Progenitor cell of endocrine pancreas (in vitro differentiated cells): ENCODE results near the gene STEAP2. TPM values are rescaled to one million over a fixed set of nuclear protein-coding genes. Genes with fewer than 3 reads are reported as not detected.

Experiments
- DNase-seq: peaks from one replicate; pipeline ENCODE4 v3.0.0; 2021; ENCODE audit warnings: low spot score; ENCODE audit not compliant: unreplicated experiment
- H3K27ac Mint-ChIP-seq: 2 replicates; pipeline ENCODE4 v1.8.0; 2021; ENCODE audit warnings: mild to moderate bottlenecking, moderate library complexity, mixed read lengths
- H3K27me3 Mint-ChIP-seq: 2 replicates; pipeline ENCODE4 v1.8.0; 2021; ENCODE audit warnings: mixed read lengths
- H3K36me3 Mint-ChIP-seq: 2 replicates; pipeline ENCODE4 v1.8.0; 2022; ENCODE audit warnings: mixed read lengths; ENCODE audit not compliant: insufficient read depth
- H3K4me1 Mint-ChIP-seq: 2 replicates; pipeline ENCODE4 v1.8.0; 2021; ENCODE audit warnings: low read depth, mixed read lengths
- H3K4me3 Mint-ChIP-seq: 2 replicates; pipeline ENCODE4 v1.8.0; 2021; ENCODE audit warnings: low read depth, mild to moderate bottlenecking, moderate library complexity, mixed read lengths
- H3K9me3 Mint-ChIP-seq: 2 replicates; pipeline ENCODE4 v1.8.0; 2021; ENCODE audit warnings: low read depth, mixed read lengths
- total RNA-seq: library from RNA; stranded (reverse); gene quantifications from 2 replicates; pipeline ENCODE4 v1.2.1, GENCODE V29; 2021
- TF ChIP-seq, protein P1 (sequence below): fragments of 200-600 bp; sonication (generic); IDR thresholded peaks from one replicate; pipeline ENCODE4 v1.5.0; 2021; ENCODE audit warnings: antibody characterized with exemption, mild to moderate bottlenecking; ENCODE audit not compliant: unreplicated experiment

Gene STEAP2
- total RNA-seq, 1 donor from 2014 or later, result 5.3 TPM

DNA sequence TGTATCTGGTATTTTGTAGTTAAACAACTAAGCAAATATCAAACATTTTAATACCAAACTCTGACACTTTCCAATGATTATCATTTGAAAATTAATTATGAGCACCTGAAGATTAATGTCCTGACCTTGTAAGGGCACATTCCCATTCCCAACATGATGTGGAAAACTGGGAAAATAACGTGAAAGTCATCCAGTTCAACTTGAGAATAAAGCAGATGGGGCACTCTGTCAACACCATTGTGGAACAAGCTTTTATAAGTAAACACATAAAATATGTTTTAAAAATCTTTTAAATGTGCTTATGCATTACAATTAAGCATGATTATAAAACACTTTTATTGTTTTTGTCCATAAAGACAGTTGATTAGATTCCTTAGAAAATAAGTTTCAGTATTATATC is 14.1 kb downstream of the STEAP2 start:
- no peak overlapping the region for H3K4me3 Mint-ChIP-seq
- no peak for DNase-seq
- H3K27ac Mint-ChIP-seq, result no peak overlapping the region
- TF ChIP-seq, protein P1, sequence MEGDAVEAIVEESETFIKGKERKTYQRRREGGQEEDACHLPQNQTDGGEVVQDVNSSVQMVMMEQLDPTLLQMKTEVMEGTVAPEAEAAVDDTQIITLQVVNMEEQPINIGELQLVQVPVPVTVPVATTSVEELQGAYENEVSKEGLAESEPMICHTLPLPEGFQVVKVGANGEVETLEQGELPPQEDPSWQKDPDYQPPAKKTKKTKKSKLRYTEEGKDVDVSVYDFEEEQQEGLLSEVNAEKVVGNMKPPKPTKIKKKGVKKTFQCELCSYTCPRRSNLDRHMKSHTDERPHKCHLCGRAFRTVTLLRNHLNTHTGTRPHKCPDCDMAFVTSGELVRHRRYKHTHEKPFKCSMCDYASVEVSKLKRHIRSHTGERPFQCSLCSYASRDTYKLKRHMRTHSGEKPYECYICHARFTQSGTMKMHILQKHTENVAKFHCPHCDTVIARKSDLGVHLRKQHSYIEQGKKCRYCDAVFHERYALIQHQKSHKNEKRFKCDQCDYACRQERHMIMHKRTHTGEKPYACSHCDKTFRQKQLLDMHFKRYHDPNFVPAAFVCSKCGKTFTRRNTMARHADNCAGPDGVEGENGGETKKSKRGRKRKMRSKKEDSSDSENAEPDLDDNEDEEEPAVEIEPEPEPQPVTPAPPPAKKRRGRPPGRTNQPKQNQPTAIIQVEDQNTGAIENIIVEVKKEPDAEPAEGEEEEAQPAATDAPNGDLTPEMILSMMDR, result no peak
- H3K9me3 Mint-ChIP-seq, result no peaks in the 10 kb centered on the region
- no peaks in the 10 kb centered on the region for H3K27me3 Mint-ChIP-seq
- no peaks in the 10 kb centered on the region for H3K4me1 Mint-ChIP-seq
- peaks cover 1% of the 10 kb centered on the region for H3K36me3 Mint-ChIP-seq

DNA sequence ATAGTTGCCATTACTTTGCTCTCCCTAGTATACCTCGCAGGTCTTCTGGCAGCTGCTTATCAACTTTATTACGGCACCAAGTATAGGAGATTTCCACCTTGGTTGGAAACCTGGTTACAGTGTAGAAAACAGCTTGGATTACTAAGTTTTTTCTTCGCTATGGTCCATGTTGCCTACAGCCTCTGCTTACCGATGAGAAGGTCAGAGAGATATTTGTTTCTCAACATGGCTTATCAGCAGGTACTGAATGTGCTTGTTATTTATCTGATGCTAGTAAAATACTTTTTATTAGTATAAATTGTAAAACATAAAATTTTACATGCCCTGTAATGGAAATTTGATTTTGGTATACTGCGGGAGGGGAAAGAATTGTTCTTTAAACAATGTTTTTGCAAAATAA is 15.7 kb downstream of the STEAP2 start:
- Mint-ChIP-seq H3K27ac (no peak overlapping the region), H3K4me3 (no peak overlapping the region), H3K9me3 (no peaks in the 10 kb centered on the region), H3K4me1 (no peaks in the 10 kb centered on the region), H3K27me3 (no peaks in the 10 kb centered on the region), H3K36me3 (peaks cover 1% of the 10 kb centered on the region)
- TF ChIP-seq, protein P1, result no peak
- DNase-seq, result no peak

DNA sequence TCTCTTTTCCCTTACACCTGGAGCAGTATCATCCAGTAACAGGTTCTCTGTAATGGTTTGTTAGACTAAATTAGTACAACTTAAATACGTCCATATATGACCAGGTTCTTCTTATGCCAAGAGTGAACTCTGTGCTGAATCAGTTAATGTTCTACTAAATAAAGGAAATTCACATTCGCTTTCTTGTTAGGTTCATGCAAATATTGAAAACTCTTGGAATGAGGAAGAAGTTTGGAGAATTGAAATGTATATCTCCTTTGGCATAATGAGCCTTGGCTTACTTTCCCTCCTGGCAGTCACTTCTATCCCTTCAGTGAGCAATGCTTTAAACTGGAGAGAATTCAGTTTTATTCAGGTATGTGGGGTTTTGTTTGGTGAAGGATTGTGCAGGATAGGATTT is 18.1 kb downstream of the STEAP2 start:
- TF ChIP-seq, protein P1, result no peak
- H3K27ac Mint-ChIP-seq, result no peak overlapping the region
- H3K36me3 Mint-ChIP-seq, result peaks cover 1% of the 10 kb centered on the region
- DNase-seq, result no peak
- H3K4me3 Mint-ChIP-seq, result no peak overlapping the region
- H3K4me1 Mint-ChIP-seq, result no peaks in the 10 kb centered on the region
- no peaks in the 10 kb centered on the region for H3K27me3 Mint-ChIP-seq
- H3K9me3 Mint-ChIP-seq, result no peaks in the 10 kb centered on the region

DNA sequence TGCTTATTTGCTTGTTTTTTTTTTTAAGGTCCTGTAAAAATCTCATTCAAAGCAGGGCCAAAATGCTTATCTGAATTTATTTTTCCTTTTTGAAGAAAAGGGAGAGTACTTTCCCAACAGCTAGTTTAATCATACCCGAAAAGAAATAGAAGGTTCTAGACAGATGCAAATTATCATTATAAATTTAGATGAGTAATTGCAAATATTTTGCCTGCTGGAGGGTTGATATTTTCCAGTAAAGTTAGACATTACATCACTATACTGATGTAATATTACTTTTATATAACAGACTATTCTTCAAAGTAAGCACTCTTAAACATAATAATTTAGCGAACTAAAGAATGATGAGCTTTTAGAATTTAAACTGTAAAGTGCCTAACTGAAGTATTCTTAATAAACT is 19.3 kb downstream of the STEAP2 start:
- Mint-ChIP-seq H3K4me1 (no peaks in the 10 kb centered on the region), H3K4me3 (no peak overlapping the region), H3K36me3 (peaks cover 1% of the 10 kb centered on the region), H3K27ac (no peak overlapping the region), H3K9me3 (no peaks in the 10 kb centered on the region), H3K27me3 (no peaks in the 10 kb centered on the region)
- no peak for DNase-seq
- TF ChIP-seq, protein P1, result no peak

DNA sequence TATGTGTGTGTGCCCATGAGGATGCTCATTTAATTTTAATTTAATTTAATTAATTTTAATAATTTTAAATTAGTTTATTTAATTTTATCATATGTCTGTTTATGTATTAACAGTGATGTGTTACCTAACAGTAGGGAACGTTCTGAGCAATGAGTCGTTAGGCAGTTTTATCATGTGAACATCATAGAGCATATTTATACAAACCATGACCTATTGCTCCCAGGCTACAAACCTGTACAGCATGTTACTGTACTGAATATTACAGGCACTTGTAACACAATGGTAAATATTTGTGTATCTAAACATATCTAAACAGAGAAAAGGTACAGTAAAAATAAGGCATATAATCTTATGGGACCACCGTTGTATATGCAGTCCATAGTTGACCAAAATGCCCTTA is 19.8 kb downstream of the STEAP2 start:
- no peaks in the 10 kb centered on the region for H3K9me3 Mint-ChIP-seq
- DNase-seq, result no peak
- H3K27me3 Mint-ChIP-seq, result no peaks in the 10 kb centered on the region
- TF ChIP-seq, protein P1, result no peak
- peaks cover 1% of the 10 kb centered on the region for H3K36me3 Mint-ChIP-seq
- H3K27ac Mint-ChIP-seq, result no peak overlapping the region
- no peaks in the 10 kb centered on the region for H3K4me1 Mint-ChIP-seq
- H3K4me3 Mint-ChIP-seq, result no peak overlapping the region
